ENCODE measurements around the gene SLC38A11.

SLC38A11 gene

DNA sequence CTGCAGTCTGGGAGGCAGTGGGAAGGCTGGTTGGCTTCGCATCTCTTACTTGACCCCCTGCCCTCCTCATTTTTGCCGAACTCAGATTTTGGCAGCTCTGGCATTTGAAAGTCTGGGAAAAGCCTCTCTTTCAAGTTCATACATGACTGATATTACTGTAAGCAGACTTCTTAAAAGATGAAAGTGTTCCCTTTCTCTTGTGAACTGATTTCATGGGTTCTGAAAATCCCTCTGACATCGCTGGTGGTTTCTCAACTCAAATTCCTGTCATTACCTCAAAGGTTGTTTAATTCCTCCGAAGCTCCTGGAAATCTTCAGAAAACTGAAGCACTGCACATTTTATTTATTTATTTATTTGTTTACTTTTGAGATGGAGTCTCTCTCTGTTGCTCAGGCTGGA is 16.9 kb upstream of the SLC38A11 start:
- no peak for TF ChIP-seq CTCF (IDR thresholded peaks at IDR 0.05; ENCODE audit: control insufficient read depth, extremely low read depth, insufficient read depth)
- H3K4me3 ChIP-seq (ENCODE audit: low read depth, low read length) = no peak overlapping the region
- DNase-seq (ENCODE audit: low read depth) = no peak

GRCh38 chr2:164969909-164970690 is 14.8 kb upstream of the SLC38A11 start:
- no peak overlapping the region for H3K4me3 ChIP-seq (ENCODE audit: low read depth, low read length)
- TF ChIP-seq CTCF (IDR thresholded peaks at IDR 0.05; ENCODE audit: control insufficient read depth, extremely low read depth, insufficient read depth) = no peak

GRCh38 chr2:164967781-164968228 is 12.5 kb upstream of the SLC38A11 start:
- no peak overlapping the region for H3K4me3 ChIP-seq (ENCODE audit: low read depth, low read length)
- peak; percentile 72 for DNase-seq (ENCODE audit: low read depth)
- TF ChIP-seq CTCF (IDR thresholded peaks at IDR 0.05; ENCODE audit: control insufficient read depth, extremely low read depth, insufficient read depth) = no peak

More at GRCh38 chr2:164969909-164970690, 14.8 kb upstream of the SLC38A11 start:
- no peak for DNase-seq (ENCODE audit: low read depth)

DNA sequence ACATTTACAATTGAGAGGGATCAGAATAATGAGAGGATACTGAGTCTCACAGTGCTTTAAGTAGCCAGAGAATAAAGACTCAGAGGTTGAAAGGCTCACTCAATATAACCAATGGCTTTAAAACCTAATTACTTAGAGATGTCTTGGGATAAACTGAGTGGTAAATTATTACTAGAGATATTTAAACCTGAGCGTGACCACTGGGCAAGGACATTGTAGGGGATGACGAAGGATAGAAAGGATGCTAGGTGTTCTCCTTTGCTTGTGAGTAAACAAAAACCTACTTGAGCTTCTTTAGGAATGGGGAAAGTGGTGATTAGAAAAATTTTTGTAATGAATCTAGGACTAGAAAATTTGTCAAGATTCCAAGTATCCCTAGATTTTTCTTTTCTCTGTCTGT is 12.0 kb upstream of the SLC38A11 start:
- no peak for TF ChIP-seq CTCF (IDR thresholded peaks at IDR 0.05; ENCODE audit: control insufficient read depth, extremely low read depth, insufficient read depth)
- no peak for DNase-seq (ENCODE audit: low read depth)
- H3K4me3 ChIP-seq (ENCODE audit: low read depth, low read length) = no peak overlapping the region

GRCh38 chr2:164964700-164965099 is 9.4 kb upstream of the SLC38A11 start:
- DNase-seq (ENCODE audit: low read depth) = no peak
- H3K4me3 ChIP-seq (ENCODE audit: low read depth, low read length) = no peak overlapping the region
- TF ChIP-seq CTCF (IDR thresholded peaks at IDR 0.05; ENCODE audit: control insufficient read depth, extremely low read depth, insufficient read depth) = no peak

DNA sequence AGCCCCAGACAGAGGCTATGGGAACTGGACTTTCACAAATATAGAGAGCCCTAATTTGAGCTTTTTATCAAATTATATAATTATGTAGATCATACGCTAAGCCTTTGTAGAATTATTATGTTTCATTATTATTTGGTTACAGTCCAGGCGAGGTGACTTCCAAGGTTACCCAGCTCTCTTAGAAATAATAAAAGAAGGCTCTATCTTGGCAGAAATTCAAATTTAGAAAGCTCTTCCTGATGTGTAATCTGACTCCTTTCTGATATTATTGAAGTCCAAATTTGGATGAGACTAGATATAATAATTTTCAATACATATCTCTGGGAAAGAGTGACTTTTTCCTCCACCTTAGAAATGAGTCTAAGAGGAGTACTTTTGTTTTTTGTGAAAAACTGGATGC is 4.8 kb upstream of the SLC38A11 start:
- no peak for TF ChIP-seq CTCF (IDR thresholded peaks at IDR 0.05; ENCODE audit: control insufficient read depth, extremely low read depth, insufficient read depth)
- H3K4me3 ChIP-seq (ENCODE audit: low read depth, low read length) = no peak overlapping the region
- DNase-seq (ENCODE audit: low read depth) = peak; percentile 21

GRCh38 chr2:164954186-164954585 is 1.1 kb downstream of the SLC38A11 start:
- TF ChIP-seq CTCF (IDR thresholded peaks at IDR 0.05; ENCODE audit: control insufficient read depth, extremely low read depth, insufficient read depth) = no peak
- no peak for DNase-seq (ENCODE audit: low read depth)
- H3K4me3 ChIP-seq (ENCODE audit: low read depth, low read length) = no peak overlapping the region
